Mammary epithelial cell (primary cell): Measurements from ENCODE around the gene KCND3.

Source experiments
- EZH2 ChIP-seq: IDR thresholded peaks from 2 replicates; pipeline ENCODE4 v1.6.1; 2012; ENCODE audit warnings: low read length, inconsistent platforms, borderline replicate concordance
- TF ChIP-seq, protein P1 (sequence below), 2 donors: IDR thresholded peaks in 1 of 2; conservative IDR thresholded peaks in 1 of 2; 2 replicates each; pipeline ENCODE4 v1.5.1; 2011 to 2012; ENCODE audit warnings: inconsistent platforms in 2 of 2, low read length in 2 of 2, mild to moderate bottlenecking in 2 of 2, control low read depth in 1 of 2, low read depth in 1 of 2; ENCODE audit not compliant: insufficient read depth in 1 of 2; ENCODE audit errors: extremely low read depth in 1 of 2

DNA sequence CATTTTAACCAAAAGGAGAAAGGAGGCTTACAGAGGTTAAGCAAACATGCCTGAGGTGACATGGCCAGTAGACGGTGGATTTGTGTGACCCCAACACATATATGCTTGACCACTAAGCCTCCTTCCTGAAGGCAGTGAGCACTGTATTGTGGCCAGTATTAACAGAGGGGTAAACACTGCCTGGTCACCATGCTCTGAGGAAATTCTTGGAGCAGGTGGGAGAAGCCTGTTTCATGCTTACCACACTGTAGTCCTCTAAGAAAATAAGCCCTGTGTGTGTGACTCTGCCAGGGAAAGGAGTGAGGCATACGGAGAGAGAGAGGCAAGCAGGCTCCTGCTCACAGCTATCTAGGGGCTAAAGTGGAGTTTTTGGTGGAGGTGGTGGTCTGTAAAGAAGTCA is 102.7 kb downstream of the KCND3 start:
- TF ChIP-seq EZH2, result no peak
- TF ChIP-seq, protein P1, sequence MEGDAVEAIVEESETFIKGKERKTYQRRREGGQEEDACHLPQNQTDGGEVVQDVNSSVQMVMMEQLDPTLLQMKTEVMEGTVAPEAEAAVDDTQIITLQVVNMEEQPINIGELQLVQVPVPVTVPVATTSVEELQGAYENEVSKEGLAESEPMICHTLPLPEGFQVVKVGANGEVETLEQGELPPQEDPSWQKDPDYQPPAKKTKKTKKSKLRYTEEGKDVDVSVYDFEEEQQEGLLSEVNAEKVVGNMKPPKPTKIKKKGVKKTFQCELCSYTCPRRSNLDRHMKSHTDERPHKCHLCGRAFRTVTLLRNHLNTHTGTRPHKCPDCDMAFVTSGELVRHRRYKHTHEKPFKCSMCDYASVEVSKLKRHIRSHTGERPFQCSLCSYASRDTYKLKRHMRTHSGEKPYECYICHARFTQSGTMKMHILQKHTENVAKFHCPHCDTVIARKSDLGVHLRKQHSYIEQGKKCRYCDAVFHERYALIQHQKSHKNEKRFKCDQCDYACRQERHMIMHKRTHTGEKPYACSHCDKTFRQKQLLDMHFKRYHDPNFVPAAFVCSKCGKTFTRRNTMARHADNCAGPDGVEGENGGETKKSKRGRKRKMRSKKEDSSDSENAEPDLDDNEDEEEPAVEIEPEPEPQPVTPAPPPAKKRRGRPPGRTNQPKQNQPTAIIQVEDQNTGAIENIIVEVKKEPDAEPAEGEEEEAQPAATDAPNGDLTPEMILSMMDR (conservative IDR thresholded peaks at IDR 0.05 in 1 of 2, IDR thresholded peaks at IDR 0.05 in 1 of 2; ENCODE audit: extremely low read depth in 1 of 2, insufficient read depth in 1 of 2, low read depth in 1 of 2, low read length in 2 of 2), result no peak
